ENCODE results near the gene EPS15. TPM values are rescaled to one million over a fixed set of nuclear protein-coding genes. Genes with fewer than 3 reads are reported as not detected.

EPS15 gene
- total and polyA plus RNA-seq, 9 of the 15 experiments (the other 6 are each of a cell fraction or from before 2014, with no cell fraction given), result 23.1 to 69.0 (median 41.7) TPM

GRCh38 chr1:51559064-51559500 lies 40.0 kb upstream of the EPS15 start (continued):
- TF ChIP-seq CGGBP1 (CRISPR knock-in tag; IDR thresholded peaks at IDR 0.05), result no peak
- peak; percentile 86 for TF ChIP-seq ZFP91 (CRISPR knock-in tag; IDR thresholded peaks at IDR 0.05)
- TF ChIP-seq ZMIZ1 (IDR thresholded peaks at IDR 0.05; ENCODE audit: low read depth in 2 of 2, low read length in 2 of 2), result peak in 1 of 2 experiments; percentile 64; a peak in 1 of 4 replicates
- TF ChIP-seq TOE1 (IDR thresholded peaks at IDR 0.05; ENCODE audit: borderline replicate concordance), result peak; percentile 68; the same call in 1 of the 2 replicates
- TF ChIP-seq TOE1 (CRISPR knock-in tag; IDR thresholded peaks at IDR 0.05; ENCODE audit: borderline replicate concordance, low read depth), result no peak
- TF ChIP-seq ZNF707 (CRISPR knock-in tag; conservative IDR thresholded peaks at IDR 0.05), result no peak
- TF ChIP-seq ZKSCAN8 (CRISPR knock-in tag; IDR thresholded peaks at IDR 0.05), result no peak
- TF ChIP-seq EGR1 (conservative IDR thresholded peaks at IDR 0.05), result peak; percentile 69
- TF ChIP-seq ZNF184 (CRISPR knock-in tag; IDR thresholded peaks at IDR 0.05), result no peak
- TF ChIP-seq ZNF23 (CRISPR knock-in tag; IDR thresholded peaks at IDR 0.05), result no peak
- TF ChIP-seq BRF1 (IDR thresholded peaks at IDR 0.05; ENCODE audit: borderline replicate concordance, extremely low read depth, insufficient read length), result no peak
- TF ChIP-seq NKRF (IDR thresholded peaks at IDR 0.05; ENCODE audit: borderline replicate concordance), result no peak

Data from K562 (cell line).